ENCODE data around the gene OR12D2.

DNA sequence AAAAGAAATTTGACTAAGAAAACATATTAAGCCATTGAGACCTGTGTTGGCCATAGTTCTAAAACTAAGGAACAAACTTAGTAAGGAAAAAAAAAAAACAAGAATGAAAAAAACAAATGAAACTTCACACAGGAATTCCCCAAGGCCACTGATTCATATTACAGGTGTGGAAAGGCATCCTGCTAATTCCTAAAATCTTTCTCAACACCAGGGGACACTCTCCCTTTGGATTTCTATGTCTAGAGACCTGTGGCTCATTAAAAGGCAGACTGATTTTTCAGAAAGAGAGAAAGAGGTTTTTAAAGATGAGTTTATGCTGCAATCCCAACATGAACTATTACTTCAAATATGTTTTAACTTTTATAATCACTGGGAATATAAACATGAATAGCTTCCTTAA lies 19.2 kb downstream of the OR12D2 start, which contains the start of gene OR12D1:
- TF ChIP-seq CTCF (IDR thresholded peaks at IDR 0.05) (no peak), POLR2A (IDR thresholded peaks at IDR 0.05) (no peak)

All from lower leg skin (tissue), 3 donors.